Activated T-helper 17 cell treated with anti-CD3 and anti-CD28 coated beads, Interleukin-2, amount 50 U/mL, for 72 hours (primary cell): ENCODE results near the gene BICC1. TPM values are rescaled to one million over a fixed set of nuclear protein-coding genes. Genes with fewer than 3 reads are reported as not detected.

Source experiments
- ATAC-seq: fragments of 150-1000 bp; cut with Tn5 transposase; replicated peaks from 2 replicates; pipeline ENCODE4 v1.10.0; 2021; ENCODE audit warnings: mild to moderate bottlenecking, moderate library complexity
- H3K27ac Mint-ChIP-seq: one replicate; pipeline ENCODE4 v1.8.0; 2022; ENCODE audit warnings: mixed read lengths
- H3K27me3 Mint-ChIP-seq: one replicate; pipeline ENCODE4 v1.8.0; 2022; ENCODE audit warnings: mixed read lengths
- H3K36me3 Mint-ChIP-seq: one replicate; pipeline ENCODE4 v1.8.0; 2022; ENCODE audit warnings: low read depth, mild to moderate bottlenecking, mixed read lengths
- H3K4me1 Mint-ChIP-seq: one replicate; pipeline ENCODE4 v1.8.0; 2022; ENCODE audit warnings: mixed read lengths
- H3K4me3 Mint-ChIP-seq: one replicate; pipeline ENCODE4 v1.8.0; 2022; ENCODE audit warnings: mild to moderate bottlenecking, mixed read lengths
- H3K9me3 Mint-ChIP-seq: one replicate; pipeline ENCODE4 v1.8.0; 2022; ENCODE audit warnings: mixed read lengths
- total RNA-seq, 2 donors: library from RNA; stranded (reverse); gene quantifications; one replicate each; pipeline ENCODE4 v1.2.3, GENCODE V29; 2022

BICC1 gene
- total RNA-seq, 2 donors from 2014 or later = 0.05 to 0.28 TPM

- Mint-ChIP-seq H3K4me1 (no peaks in the 10 kb centered on the region), H3K27ac (no peak overlapping the region), H3K4me3 (no peak overlapping the region), H3K36me3 (no peaks in the 10 kb centered on the region), H3K27me3 (peaks cover 2% of the 10 kb centered on the region), H3K9me3 (peaks cover under 1% of the 10 kb centered on the region)
- ATAC-seq = no peak
Measured at GRCh38 chr10:58725901-58726300, 213.2 kb downstream of the BICC1 start.

GRCh38 chr10:58727633-58728032 is 215.0 kb downstream of the BICC1 start:
- no peak for ATAC-seq
- H3K36me3 Mint-ChIP-seq = no peaks in the 10 kb centered on the region
- H3K9me3 Mint-ChIP-seq = peaks cover 11% of the 10 kb centered on the region

GRCh38 chr10:58731276-58731675 is 218.6 kb downstream of the BICC1 start:
- Mint-ChIP-seq H3K36me3 (no peaks in the 10 kb centered on the region), H3K4me3 (no peak overlapping the region), H3K27me3 (peaks cover 7% of the 10 kb centered on the region), H3K9me3 (peaks cover 11% of the 10 kb centered on the region), H3K27ac (no peak overlapping the region), H3K4me1 (no peaks in the 10 kb centered on the region)
- ATAC-seq = no peak

More at GRCh38 chr10:58727633-58728032, 215.0 kb downstream of the BICC1 start:
- H3K27me3 Mint-ChIP-seq = peaks cover 7% of the 10 kb centered on the region
- no peak overlapping the region for H3K27ac Mint-ChIP-seq
- H3K4me1 Mint-ChIP-seq = no peaks in the 10 kb centered on the region
- no peak overlapping the region for H3K4me3 Mint-ChIP-seq

GRCh38 chr10:58733436-58733835 is 220.8 kb downstream of the BICC1 start:
- no peak for ATAC-seq
- Mint-ChIP-seq H3K27me3 (peaks cover 4% of the 10 kb centered on the region), H3K36me3 (no peaks in the 10 kb centered on the region), H3K4me3 (no peak overlapping the region), H3K9me3 (peaks cover 11% of the 10 kb centered on the region), H3K4me1 (no peaks in the 10 kb centered on the region), H3K27ac (no peak overlapping the region)

GRCh38 chr10:58734116-58734515 is 221.4 kb downstream of the BICC1 start:
- no peaks in the 10 kb centered on the region for H3K4me1 Mint-ChIP-seq

GRCh38 chr10:58734664-58735063 is 222.0 kb downstream of the BICC1 start:
- Mint-ChIP-seq H3K36me3 (no peaks in the 10 kb centered on the region), H3K27me3 (peaks cover 4% of the 10 kb centered on the region), H3K4me1 (no peaks in the 10 kb centered on the region), H3K9me3 (peaks cover 11% of the 10 kb centered on the region), H3K27ac (no peak overlapping the region), H3K4me3 (no peak overlapping the region)
- no peak for ATAC-seq

More at GRCh38 chr10:58734116-58734515, 221.4 kb downstream of the BICC1 start:
- ATAC-seq = no peak
- Mint-ChIP-seq H3K36me3 (no peaks in the 10 kb centered on the region), H3K27me3 (peaks cover 4% of the 10 kb centered on the region), H3K27ac (no peak overlapping the region), H3K4me3 (no peak overlapping the region), H3K9me3 (peaks cover 11% of the 10 kb centered on the region)

GRCh38 chr10:58735087-58735486 is 222.4 kb downstream of the BICC1 start:
- Mint-ChIP-seq H3K4me1 (no peaks in the 10 kb centered on the region), H3K36me3 (no peaks in the 10 kb centered on the region), H3K27me3 (peaks cover 4% of the 10 kb centered on the region), H3K4me3 (no peak overlapping the region), H3K27ac (no peak overlapping the region), H3K9me3 (peaks cover 11% of the 10 kb centered on the region)
- no peak for ATAC-seq

GRCh38 chr10:58740620-58741369 is 228.1 kb downstream of the BICC1 start:
- no peaks in the 10 kb centered on the region for H3K36me3 Mint-ChIP-seq
- H3K9me3 Mint-ChIP-seq = no peaks in the 10 kb centered on the region
- H3K4me1 Mint-ChIP-seq = no peaks in the 10 kb centered on the region
- no peaks in the 10 kb centered on the region for H3K27me3 Mint-ChIP-seq
- no peak for ATAC-seq
- no peak overlapping the region for H3K4me3 Mint-ChIP-seq
- H3K27ac Mint-ChIP-seq = no peak overlapping the region

- Mint-ChIP-seq H3K36me3 (no peaks in the 10 kb centered on the region), H3K27me3 (no peaks in the 10 kb centered on the region), H3K27ac (no peak overlapping the region), H3K9me3 (no peaks in the 10 kb centered on the region), H3K4me1 (no peaks in the 10 kb centered on the region), H3K4me3 (no peak overlapping the region)
- ATAC-seq = no peak
Measured at GRCh38 chr10:58741673-58742072, 229.0 kb downstream of the BICC1 start.

GRCh38 chr10:58742141-58742540 is 229.5 kb downstream of the BICC1 start:
- Mint-ChIP-seq H3K4me1 (no peaks in the 10 kb centered on the region), H3K4me3 (no peak overlapping the region), H3K9me3 (no peaks in the 10 kb centered on the region), H3K27ac (no peak overlapping the region), H3K27me3 (no peaks in the 10 kb centered on the region), H3K36me3 (no peaks in the 10 kb centered on the region)
- no peak for ATAC-seq

GRCh38 chr10:58743466-58744115 is 230.9 kb downstream of the BICC1 start:
- no peak overlapping the region for H3K27ac Mint-ChIP-seq
- ATAC-seq = no peak
- no peaks in the 10 kb centered on the region for H3K27me3 Mint-ChIP-seq
- no peaks in the 10 kb centered on the region for H3K9me3 Mint-ChIP-seq
- H3K4me1 Mint-ChIP-seq = no peaks in the 10 kb centered on the region
- no peaks in the 10 kb centered on the region for H3K36me3 Mint-ChIP-seq
- no peak overlapping the region for H3K4me3 Mint-ChIP-seq

- Mint-ChIP-seq H3K9me3 (no peaks in the 10 kb centered on the region), H3K4me1 (no peaks in the 10 kb centered on the region), H3K27ac (no peak overlapping the region), H3K27me3 (no peaks in the 10 kb centered on the region), H3K36me3 (no peaks in the 10 kb centered on the region), H3K4me3 (no peak overlapping the region)
- ATAC-seq = no peak
Measured at GRCh38 chr10:58746474-58747185, 234.0 kb downstream of the BICC1 start.

- no peak for ATAC-seq
- no peaks in the 10 kb centered on the region for H3K36me3 Mint-ChIP-seq
- no peaks in the 10 kb centered on the region for H3K4me1 Mint-ChIP-seq
- no peaks in the 10 kb centered on the region for H3K27me3 Mint-ChIP-seq
- H3K27ac Mint-ChIP-seq = no peak overlapping the region
- H3K4me3 Mint-ChIP-seq = no peak overlapping the region
- H3K9me3 Mint-ChIP-seq = no peaks in the 10 kb centered on the region
Measured at GRCh38 chr10:58747687-58748086, 235.0 kb downstream of the BICC1 start.

GRCh38 chr10:58752665-58753064 is 240.0 kb downstream of the BICC1 start:
- Mint-ChIP-seq H3K4me1 (no peaks in the 10 kb centered on the region), H3K9me3 (no peaks in the 10 kb centered on the region), H3K4me3 (no peak overlapping the region), H3K27me3 (peaks cover 13% of the 10 kb centered on the region), H3K36me3 (no peaks in the 10 kb centered on the region), H3K27ac (no peak overlapping the region)
- ATAC-seq = no peak

GRCh38 chr10:58753425-58753824 is 240.8 kb downstream of the BICC1 start:
- no peak for ATAC-seq
- Mint-ChIP-seq H3K4me1 (no peaks in the 10 kb centered on the region), H3K27me3 (peaks cover 16% of the 10 kb centered on the region), H3K27ac (no peak overlapping the region), H3K9me3 (no peaks in the 10 kb centered on the region), H3K36me3 (no peaks in the 10 kb centered on the region), H3K4me3 (no peak overlapping the region)
